ENCODE results near the gene ZBED3.

GRCh38 chr5:77102549-77102948 is 15.5 kb upstream of the ZBED3 start:
- TF ChIP-seq, protein P1, sequence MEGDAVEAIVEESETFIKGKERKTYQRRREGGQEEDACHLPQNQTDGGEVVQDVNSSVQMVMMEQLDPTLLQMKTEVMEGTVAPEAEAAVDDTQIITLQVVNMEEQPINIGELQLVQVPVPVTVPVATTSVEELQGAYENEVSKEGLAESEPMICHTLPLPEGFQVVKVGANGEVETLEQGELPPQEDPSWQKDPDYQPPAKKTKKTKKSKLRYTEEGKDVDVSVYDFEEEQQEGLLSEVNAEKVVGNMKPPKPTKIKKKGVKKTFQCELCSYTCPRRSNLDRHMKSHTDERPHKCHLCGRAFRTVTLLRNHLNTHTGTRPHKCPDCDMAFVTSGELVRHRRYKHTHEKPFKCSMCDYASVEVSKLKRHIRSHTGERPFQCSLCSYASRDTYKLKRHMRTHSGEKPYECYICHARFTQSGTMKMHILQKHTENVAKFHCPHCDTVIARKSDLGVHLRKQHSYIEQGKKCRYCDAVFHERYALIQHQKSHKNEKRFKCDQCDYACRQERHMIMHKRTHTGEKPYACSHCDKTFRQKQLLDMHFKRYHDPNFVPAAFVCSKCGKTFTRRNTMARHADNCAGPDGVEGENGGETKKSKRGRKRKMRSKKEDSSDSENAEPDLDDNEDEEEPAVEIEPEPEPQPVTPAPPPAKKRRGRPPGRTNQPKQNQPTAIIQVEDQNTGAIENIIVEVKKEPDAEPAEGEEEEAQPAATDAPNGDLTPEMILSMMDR (IDR thresholded peaks at IDR 0.05) = no peak
- no peak for TF ChIP-seq ZFX (IDR thresholded peaks at IDR 0.05; ENCODE audit: borderline replicate concordance)
